GM21423 (cell line): ENCODE data around the gene BAG3.

Source experiments
- ATAC-seq: cut with Tn5 transposase; IDR thresholded peaks from one replicate; pipeline ENCODE4 v1.9.1; 2021; ENCODE audit warnings: mild to moderate bottlenecking, moderate library complexity; ENCODE audit not compliant: unreplicated experiment

Gene BAG3

GRCh38 chr10:119725828-119726675 is 74.9 kb downstream of the BAG3 start, which contains the start of gene INPP5F:
TSS of gene INPP5F (plus strand) at chr10:119726050. CDS start at chr10:119726263, 213 bp downstream.
- peak; percentile 89 for ATAC-seq

- no peak for ATAC-seq
Observed at GRCh38 chr10:119726676-119727261, 75.6 kb downstream of the BAG3 start.
